ENCODE results near the gene MCM6.

Gene MCM6

DNA sequence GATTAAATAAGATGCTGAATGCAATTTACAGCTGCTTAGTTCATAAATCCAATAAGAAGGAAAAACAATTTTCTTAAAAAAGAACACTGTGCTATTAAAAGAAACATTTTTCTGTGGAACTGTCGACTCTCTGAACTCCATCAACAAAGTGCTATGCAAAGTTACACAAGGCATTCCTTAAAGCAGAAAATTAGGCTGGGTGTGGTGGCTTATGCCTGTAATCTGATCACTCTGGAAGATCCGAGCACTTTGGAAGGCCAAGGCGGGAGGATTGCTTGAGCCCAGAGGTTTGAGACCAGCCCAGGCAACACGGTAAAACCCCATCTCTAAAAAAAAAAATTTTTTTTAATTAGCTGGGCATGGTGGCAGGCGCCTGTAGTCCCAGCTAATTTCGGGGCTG is 13.0 kb downstream of the MCM6 start:
- H3K4me3 ChIP-seq (replicated peaks; ENCODE audit: low read depth, low read length): no peak overlapping the region
- TF ChIP-seq, protein P1, sequence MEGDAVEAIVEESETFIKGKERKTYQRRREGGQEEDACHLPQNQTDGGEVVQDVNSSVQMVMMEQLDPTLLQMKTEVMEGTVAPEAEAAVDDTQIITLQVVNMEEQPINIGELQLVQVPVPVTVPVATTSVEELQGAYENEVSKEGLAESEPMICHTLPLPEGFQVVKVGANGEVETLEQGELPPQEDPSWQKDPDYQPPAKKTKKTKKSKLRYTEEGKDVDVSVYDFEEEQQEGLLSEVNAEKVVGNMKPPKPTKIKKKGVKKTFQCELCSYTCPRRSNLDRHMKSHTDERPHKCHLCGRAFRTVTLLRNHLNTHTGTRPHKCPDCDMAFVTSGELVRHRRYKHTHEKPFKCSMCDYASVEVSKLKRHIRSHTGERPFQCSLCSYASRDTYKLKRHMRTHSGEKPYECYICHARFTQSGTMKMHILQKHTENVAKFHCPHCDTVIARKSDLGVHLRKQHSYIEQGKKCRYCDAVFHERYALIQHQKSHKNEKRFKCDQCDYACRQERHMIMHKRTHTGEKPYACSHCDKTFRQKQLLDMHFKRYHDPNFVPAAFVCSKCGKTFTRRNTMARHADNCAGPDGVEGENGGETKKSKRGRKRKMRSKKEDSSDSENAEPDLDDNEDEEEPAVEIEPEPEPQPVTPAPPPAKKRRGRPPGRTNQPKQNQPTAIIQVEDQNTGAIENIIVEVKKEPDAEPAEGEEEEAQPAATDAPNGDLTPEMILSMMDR (IDR thresholded peaks at IDR 0.05; ENCODE audit: insufficient read depth, low read length, poor library complexity, severe bottlenecking): no peak
- peaks cover 4% of the 10 kb centered on the region for H3K36me3 ChIP-seq (ENCODE audit: control insufficient read depth, insufficient read depth, low read length)
- DNase-seq (ENCODE audit: extremely low read depth, insufficient read length): no peak
- H3K27me3 ChIP-seq (replicated peaks; ENCODE audit: control insufficient read depth, insufficient read depth, low read length): no peaks in the 10 kb centered on the region

DNA sequence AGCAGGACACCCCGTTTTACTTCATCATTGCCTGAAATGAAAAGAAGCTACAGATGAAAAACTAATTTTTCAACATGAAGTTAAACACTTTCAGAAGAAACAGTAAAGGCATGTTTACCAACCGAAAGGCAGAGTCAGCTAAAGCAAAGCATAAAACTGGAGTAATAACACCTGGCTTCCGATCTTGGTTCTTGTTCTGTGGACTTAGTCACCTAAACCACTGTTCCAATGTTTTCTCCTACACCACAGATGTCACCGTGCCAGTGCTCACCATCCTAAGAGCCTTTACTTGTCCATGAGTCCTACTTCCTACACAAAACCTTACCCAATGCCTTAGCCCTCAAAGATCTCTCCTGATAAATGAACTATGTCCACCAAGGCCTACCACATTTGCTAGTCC is 13.5 kb downstream of the MCM6 start:
- H3K27me3 ChIP-seq (replicated peaks; ENCODE audit: control insufficient read depth, insufficient read depth, low read length): no peaks in the 10 kb centered on the region
- no peak overlapping the region for H3K4me3 ChIP-seq (replicated peaks; ENCODE audit: low read depth, low read length)
- H3K36me3 ChIP-seq (ENCODE audit: control insufficient read depth, insufficient read depth, low read length): peaks cover 4% of the 10 kb centered on the region
- TF ChIP-seq, protein P1 (IDR thresholded peaks at IDR 0.05; ENCODE audit: insufficient read depth, low read length, poor library complexity, severe bottlenecking): no peak
- no peak for DNase-seq (ENCODE audit: extremely low read depth, insufficient read length)

DNA sequence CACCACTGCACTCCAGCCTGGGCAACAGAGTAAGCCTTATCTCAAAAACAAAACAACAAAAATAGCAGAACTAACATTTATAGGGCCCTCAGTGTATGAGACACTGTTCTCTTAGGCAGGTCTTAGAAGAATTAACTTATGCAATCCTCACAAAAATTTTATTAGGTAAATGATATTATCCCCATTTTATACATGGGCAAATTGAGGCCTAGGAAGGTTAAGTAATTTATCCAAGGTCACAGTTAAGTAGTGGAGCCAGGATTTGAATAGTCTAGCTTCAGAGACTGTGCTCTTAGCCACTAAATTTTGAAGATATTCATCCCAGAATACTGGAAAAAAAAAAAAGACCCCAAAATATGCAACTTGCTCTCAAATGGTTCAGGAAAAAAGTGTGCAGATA is 22.8 kb downstream of the MCM6 start:
- TF ChIP-seq, protein P1 (IDR thresholded peaks at IDR 0.05; ENCODE audit: insufficient read depth, low read length, poor library complexity, severe bottlenecking): no peak
- no peaks in the 10 kb centered on the region for H3K27me3 ChIP-seq (replicated peaks; ENCODE audit: control insufficient read depth, insufficient read depth, low read length)
- H3K36me3 ChIP-seq (ENCODE audit: control insufficient read depth, insufficient read depth, low read length): peaks cover 6% of the 10 kb centered on the region
- no peak overlapping the region for H3K4me3 ChIP-seq (replicated peaks; ENCODE audit: low read depth, low read length)
- no peak for DNase-seq (ENCODE audit: extremely low read depth, insufficient read length)

DNA sequence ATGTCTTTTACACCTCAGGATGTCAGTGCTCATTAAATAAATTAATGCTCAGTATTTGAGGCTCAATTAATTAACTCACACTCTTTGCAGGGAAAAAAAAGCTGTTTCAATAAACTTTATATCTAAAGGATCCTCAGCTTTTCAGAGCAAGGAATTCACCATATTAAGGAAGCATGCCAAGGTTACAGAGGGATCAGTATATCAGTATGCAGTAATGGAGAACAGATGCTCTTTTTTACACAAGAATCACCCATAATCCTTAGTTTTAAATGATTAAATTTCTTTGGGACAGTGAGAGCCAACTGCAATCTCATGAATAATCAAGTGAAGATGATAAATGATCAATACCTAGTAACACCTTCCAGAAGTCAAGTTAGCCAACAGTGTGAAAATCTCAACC is 24.4 kb downstream of the MCM6 start:
- TF ChIP-seq, protein P1 (IDR thresholded peaks at IDR 0.05; ENCODE audit: insufficient read depth, low read length, poor library complexity, severe bottlenecking): no peak
- DNase-seq (ENCODE audit: extremely low read depth, insufficient read length): no peak
- Histone ChIP-seq H3K36me3 (ENCODE audit: control insufficient read depth, insufficient read depth, low read length) (peaks cover 3% of the 10 kb centered on the region), H3K4me3 (replicated peaks; ENCODE audit: low read depth, low read length) (no peak overlapping the region), H3K27me3 (replicated peaks; ENCODE audit: control insufficient read depth, insufficient read depth, low read length) (no peaks in the 10 kb centered on the region)

DNA sequence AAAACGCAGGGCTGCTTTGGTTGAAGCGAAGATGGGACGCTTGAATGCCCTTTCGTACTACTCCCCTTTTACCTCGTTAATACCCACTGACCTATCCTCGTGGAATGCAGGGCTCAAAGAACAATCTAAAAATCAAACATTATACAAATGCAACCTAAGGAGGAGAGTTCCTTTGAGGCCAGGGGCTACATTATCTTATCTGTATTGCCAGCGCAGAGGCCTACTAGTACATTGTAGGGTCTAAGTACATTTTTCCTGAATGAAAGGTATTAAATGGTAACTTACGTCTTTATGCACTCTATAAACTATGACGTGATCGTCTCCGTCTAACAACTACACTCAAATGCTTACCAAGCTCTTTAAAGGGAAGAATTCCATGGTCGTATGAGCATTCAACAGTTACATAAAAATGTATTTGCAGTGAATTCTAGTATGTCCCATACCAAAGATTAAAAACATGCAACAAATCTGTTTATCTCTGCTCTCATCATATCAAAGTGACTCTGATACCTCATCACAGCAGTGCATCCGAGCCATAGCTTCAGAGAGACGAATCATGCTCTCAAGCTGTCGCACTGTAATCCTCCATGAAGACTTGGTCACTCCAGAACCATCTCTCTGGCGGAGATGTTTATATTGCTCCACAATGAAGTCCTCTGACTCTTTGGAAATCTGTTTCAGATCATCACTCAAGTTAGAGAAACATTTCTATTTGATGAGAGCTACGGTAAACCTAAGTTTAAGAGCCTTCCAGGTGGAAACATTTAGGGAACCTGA is 25.2 kb downstream of the MCM6 start:
- DNase-seq (ENCODE audit: extremely low read depth, insufficient read length): no peak
- TF ChIP-seq, protein P1 (IDR thresholded peaks at IDR 0.05; ENCODE audit: insufficient read depth, low read length, poor library complexity, severe bottlenecking): no peak
- H3K4me3 ChIP-seq (replicated peaks; ENCODE audit: low read depth, low read length): no peak overlapping the region
- H3K36me3 ChIP-seq (ENCODE audit: control insufficient read depth, insufficient read depth, low read length): peaks cover 3% of the 10 kb centered on the region
- H3K27me3 ChIP-seq (replicated peaks; ENCODE audit: control insufficient read depth, insufficient read depth, low read length): no peaks in the 10 kb centered on the region

All from GM06990 (cell line).